GM19099 (cell line): ENCODE measurements around the gene NPRL2.

Source experiments
- POLR2A ChIP-seq: IDR thresholded peaks from 3 replicates; pipeline ENCODE4 v1.6.1; 2011; ENCODE audit warnings: low read depth; ENCODE audit not compliant: insufficient read length; ENCODE audit errors: extremely low read depth

NPRL2 gene

DNA sequence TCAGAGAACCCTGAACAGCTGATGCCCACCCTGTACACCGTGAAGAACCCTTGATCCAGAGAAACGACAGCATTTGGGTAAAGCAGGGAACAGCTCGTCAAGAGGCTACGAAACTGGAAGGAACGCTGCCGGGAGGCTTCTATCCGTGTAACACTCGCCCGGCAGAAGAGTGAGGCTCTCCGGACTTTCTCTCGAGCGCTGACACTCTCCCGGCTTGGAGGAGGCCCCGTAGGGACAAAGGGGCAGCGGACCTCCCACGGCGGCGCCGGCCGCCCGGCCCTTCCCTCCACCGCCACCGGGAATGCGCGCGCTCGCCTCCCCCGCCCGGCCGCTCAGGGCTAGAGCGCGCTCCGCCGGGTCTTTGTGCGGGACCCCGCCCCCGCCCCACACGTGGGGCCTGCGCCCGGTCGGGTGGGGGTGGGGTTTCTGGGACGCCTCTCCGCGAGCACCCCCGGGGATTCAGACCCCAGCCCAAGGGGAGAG, 29.7 kb downstream of the NPRL2 start:
- TF ChIP-seq POLR2A = no peak

DNA sequence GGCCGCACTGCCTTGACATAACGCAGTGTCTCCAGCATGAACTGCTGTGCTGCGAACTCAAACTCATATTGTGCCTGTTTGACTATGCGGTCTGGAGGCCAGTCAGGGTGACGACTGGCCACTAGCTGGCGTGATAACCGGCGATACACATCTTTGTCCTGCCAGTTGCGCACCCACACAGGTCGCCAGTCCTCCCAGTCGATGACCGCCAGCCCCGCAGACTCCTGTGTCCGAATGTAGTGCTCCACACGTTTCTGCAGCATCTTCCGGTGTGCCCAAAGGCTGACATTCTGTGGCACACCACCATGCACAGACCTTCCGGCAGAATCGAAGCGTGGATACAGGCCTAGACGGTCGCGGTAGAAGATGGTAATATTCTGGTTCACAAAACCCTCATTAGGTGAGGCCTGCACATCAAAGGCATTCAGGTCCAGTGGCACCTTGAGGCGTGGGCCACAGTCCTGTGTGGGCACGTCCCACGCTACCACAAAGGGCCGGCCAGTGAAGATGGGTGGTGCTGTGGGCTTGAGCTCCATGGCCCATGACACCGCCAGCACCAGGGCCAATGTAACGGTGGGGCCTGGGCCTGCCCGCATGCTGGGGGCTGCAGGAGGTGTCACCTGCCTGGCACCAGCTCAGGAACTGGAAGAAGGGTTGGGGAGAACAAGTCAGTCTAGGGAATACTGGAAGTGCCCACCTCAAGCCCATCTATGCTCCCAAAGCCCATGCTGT, 30.5 kb downstream of the NPRL2 start:
- no peak for TF ChIP-seq POLR2A

DNA sequence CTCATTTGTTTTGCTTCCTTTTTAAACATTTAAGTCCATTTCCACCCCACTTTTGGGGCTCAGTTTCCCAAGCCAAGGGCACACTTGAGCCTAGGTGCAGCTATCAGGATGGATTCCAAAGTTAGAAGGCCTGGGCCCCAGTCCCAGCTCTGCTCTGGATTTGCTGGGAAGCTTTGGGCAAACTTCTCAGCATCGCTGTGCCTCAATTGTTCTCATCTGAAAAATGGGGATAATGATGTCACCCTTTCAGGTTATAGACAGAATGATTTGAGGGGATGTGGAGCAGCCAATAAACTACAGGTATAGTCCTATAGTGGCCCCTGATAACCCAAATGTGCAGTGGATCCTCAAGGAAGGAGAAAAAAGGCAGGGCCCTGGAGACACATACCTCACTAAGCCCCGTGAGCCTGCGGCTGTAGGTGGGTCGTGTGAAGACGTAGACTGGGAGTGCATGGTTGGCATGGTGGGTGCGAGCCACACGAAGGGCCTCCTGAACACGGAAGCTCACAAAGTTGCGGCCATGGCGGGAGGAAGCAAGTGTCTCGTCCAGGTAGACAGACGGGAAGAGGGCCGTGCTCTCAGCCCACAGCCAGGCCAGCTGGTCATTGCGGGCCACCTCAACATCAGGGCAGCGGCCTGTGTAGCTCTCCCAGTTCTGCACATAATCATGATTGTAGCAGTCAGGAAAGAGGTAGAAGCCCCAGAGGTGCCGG, 31.2 kb downstream of the NPRL2 start:
- TF ChIP-seq POLR2A = no peak

DNA sequence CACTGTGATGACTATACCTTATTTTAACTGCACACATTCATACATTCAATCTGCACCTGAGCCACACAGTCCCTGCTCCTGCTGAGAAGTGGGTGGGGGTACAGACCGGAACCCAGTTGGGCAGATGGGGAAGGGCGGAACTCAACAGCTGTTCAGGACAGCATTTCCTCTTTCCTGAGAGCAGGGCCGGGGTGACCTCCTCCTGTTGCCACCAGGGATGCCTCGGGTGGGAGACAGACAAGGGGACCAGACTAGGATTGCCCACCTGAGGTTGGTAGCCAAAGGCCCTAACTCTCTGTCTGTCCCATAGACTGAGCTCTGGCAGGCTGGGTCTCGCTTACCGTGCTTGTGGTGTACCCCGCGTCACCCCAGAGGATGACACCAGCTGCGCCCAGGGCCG, 32.0 kb downstream of the NPRL2 start:
- TF ChIP-seq POLR2A = no peak

DNA sequence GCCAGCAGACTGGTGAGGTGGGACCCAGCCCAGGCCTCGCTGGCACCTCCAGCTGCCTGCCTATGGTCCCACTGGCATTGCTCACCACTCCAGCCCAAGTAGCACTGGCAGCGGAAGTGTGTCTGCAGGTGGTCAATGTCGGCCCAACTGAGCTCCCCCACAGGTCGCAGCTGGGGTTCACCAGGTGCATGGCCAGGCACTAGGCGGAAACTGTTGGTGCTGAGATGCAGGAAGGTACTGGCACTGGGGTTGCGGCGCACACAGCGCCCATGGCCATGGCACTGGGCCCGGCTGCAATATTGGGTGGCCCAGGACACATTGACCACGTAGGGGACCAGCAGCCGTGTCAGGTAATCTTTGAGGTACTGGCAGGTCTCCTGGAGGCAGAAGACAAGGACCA, 32.4 kb downstream of the NPRL2 start:
- no peak for TF ChIP-seq POLR2A

DNA sequence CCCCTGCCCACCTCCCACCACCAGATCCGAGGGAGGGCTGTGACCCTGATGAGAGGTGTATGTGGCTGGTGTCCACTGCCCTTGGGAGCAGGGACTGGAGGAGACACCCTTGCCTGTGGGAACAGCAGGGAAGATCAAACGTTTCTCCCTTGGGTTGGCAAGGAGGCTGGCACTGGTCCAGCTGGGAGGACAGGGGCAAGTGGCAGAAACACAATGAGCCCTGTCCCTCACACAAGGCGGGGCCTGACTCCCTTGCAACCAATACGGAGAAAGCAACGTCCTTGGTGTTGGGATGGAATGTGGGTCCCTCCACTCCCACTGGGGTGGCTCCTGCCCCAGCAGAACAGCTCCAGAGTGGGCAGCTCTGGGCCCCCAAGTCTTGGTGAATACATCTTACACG, 33.3 kb downstream of the NPRL2 start:
- TF ChIP-seq POLR2A = no peak

DNA sequence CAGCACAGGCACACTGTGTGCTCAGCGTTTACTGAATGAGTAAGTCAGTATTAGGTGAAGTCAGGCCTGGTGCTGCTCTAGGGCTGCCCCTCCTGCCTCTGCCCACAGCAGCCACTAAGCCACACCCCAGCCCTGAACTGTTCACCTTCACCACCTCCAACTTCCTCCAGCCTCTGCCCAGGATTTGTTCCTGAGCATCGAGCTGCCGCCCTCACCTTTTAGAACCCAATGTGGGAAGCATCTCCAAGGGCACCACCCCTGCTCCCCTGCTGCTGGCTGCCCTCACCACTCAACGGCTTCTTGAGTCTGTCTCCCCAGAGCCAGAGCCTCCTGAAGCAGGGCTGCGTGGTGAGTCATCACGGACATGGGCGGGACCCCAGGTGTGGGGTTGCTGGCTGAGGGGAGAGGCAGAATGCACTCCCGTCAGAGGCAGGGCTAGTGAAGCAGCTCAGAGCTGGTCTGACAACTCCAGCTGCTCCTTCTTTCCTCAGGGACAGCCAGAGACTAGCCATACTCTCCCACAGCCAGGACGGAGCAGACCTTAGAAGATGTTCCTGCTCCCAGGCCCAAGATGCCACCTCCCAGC, 33.8 kb downstream of the NPRL2 start:
- TF ChIP-seq POLR2A = no peak

DNA sequence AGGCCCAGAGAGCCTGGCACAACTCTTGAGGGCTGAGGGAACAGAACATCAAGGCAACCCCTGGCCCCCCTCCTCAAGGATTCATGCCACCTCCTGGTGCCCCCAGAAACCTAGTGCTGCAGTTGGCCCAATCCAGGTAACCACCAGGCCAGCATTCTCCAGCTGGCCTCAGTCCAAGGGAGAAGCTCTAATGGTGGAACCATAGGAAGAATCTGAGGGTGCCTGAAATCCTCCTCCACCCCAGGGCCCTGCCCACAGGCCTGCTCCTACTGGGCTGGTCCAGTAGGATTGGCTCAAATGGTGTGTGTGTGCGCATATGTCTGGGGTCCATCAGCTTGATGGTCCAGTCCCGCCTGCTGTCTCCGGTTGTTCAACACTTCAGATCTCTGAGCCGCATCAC, 35.8 kb downstream of the NPRL2 start:
- TF ChIP-seq POLR2A = no peak

DNA sequence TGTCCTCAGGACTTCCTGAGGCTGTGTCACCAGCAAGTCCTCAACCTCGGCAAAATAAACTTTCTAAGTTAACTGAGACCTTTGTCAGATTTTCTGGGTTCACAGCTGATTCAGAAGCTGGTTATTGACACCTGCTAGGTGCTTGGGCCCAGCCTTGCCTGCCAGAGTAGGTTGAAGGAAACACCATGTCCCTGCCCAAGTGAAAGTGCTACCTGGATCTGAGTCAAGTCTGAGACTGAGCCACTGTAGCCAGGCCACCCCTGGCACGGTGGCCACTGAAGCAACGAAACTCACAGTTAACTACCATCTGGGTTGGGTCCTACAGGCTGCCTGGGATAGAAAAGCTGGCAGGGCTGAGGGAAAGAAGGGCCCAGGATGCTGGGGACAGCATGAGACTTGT, 36.2 kb downstream of the NPRL2 start:
- TF ChIP-seq POLR2A = no peak

DNA sequence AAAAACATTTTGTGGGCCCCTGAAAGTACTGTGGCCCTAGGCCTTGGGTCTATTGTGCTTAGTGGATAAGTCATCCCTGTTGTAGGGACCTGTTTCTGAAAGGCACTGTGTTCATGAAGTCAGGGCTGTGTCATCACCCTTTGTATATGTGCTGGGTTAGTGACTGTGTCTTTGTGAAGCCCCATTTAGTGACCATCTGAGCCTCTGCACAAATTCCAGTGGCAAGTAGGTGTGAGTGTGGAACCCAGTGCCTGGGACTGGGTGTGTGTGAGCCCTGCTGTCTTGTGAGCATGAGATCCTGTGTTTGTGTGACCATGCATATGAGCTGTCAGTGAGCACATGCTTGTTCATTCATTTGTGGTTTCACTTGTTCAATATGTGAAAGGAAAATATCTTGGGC, 46.0 kb downstream of the NPRL2 start:
- TF ChIP-seq POLR2A = no peak

DNA sequence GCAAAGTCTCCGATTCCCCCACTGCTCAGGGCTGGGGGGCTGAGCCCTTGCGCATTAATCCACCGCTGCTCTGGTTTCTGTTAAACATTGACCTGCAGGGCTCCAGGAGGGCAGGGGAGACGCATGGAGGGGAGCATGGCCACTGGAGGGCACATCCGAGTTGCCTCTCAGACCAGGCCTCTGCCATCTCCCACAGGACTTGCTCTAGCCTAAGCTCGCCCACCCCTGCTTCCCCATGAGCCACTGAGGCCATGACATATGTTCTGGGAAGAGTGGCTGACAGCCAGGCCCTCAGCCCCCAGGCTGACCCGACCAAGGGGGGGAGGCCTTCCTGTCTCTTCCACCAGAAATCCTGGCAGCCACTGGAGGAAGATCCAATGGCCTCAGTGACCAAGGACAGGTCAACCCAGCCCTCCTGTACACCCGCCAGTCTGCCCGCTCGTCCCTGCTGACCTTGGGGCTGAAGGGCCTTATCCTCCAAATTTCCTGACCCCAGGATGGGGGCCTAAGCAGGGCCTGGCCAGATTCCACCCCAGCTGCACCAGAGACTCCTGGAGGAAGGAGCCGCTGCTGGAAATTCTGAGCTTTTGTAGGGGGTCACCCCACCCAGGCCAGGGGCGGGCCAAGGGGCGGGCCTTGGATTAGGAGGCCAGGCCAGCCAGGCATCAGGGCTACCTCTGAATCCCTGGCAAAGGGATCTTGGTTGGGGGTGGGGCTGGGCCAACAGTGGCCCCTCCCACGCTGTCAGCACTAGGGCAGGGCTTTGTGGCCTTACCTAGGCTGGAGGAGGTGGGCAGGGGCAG, 47.4 kb downstream of the NPRL2 start, which contains the start of gene HYAL1:
Gene HYAL1, minus strand, starts transcription at position 562 of the 803 bp plus-strand sequence. CDS start 618 bp downstream, outside the sequence.
- TF ChIP-seq POLR2A = no peak

DNA sequence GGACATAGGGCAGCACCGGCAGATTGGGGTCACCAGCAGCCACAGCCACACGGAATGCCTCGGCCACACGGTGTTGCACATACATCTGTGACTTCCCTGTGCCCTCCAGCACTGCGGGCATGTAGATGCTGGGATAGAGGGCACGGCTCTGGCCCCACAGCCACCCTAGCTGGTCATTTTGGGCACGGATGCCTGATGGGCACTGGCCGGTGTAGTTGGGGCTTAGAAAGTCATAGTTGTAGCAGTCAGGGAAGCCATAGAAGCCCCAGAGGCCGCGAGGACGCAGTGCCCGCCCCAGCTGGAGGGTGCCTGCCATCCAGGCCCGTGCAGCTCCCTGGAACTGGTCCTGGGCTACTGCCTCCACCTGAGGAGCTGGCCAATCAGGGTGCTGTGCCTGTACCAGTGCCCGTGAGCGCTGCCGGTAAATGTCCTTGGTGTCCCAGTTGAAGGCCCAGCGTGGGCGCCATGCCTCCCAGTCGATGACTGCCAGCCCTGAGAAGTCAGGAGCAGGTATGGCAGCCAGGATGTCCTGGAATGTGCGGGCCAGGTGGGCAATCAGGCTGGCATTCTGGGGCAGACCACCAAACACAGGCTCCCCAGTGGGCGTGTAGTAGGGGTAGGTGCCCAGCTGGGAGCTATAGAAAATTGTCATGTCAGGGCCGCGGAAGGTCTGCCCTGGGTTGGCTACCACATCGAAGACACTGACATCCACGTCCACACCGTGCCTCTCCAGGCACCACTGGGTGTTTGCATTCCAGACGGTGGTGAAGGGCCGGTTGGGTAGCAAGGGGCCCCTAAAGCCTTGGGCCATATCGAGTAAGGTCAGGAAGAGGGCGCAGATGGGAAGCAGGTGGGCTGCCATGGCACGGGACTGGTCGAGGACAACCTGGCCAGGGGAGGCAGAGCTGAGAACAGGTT, 48.2 kb downstream of the NPRL2 start:
- no peak for TF ChIP-seq POLR2A

DNA sequence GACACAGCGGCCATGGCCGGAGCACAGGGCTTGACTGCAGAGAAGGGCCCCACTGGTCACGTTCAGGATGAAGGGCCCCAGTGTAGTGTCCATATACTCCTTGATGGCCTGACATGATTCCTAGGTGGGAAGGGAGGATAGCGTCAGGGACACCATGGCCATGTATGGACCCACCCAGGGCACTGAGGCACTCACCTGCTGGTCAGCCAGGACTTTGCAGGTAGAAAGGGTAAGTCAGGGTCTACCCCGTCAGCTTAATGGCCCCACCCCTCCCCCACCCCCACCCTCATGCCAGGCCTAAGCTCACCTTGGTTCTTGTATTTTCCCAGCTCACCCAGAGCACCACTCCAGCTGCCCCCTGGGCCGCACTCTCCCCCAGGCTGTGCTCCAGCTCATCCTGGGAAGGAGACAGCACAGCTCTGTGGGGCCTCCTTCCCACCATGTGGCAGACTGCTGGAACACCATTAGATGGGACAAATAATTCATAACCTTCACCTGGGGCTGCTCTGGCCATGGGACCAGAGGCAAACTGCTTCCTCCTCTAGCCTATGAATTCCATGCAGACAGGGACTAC, 49.8 kb downstream of the NPRL2 start:
- TF ChIP-seq POLR2A = no peak
